Sigmoid colon (tissue), 7 donors: Measurements from ENCODE around the gene KCNQ1OT1. TPM values are rescaled to one million over a fixed set of nuclear protein-coding genes. Genes with fewer than 3 reads are reported as not detected.

Experiments used
- DNase-seq: peaks from one replicate; pipeline ENCODE4 v3.0.0-alpha.2; 2019
- H3K27ac ChIP-seq, 4 donors: fragments of 200-600 bp; sonication (generic); one replicate each; pipeline ENCODE4 v1.5.1; 2016 to 2019; ENCODE audit warnings: mild to moderate bottlenecking in 1 of 4
- H3K27me3 ChIP-seq, 3 donors: fragments of 200-600 bp; sonication (generic); one replicate each; pipeline ENCODE4 v1.5.1; 2019; ENCODE audit warnings: mild to moderate bottlenecking in 1 of 3
- H3K36me3 ChIP-seq, 4 donors: fragments of 200-600 bp; sonication (generic); one replicate each; pipeline ENCODE4 v1.5.1; 2016 to 2019
- H3K4me1 ChIP-seq, 4 donors: fragments of 200-600 bp; sonication (generic); one replicate each; pipeline ENCODE4 v1.5.1; 2017 to 2019
- H3K4me3 ChIP-seq, 4 donors: fragments of 200-600 bp; sonication (generic); one replicate each; pipeline ENCODE4 v1.5.1; 2017 to 2019; ENCODE audit warnings: mild to moderate bottlenecking in 2 of 4, moderate library complexity in 1 of 4
- H3K9me3 ChIP-seq, 4 donors: fragments of 200-600 bp in 3 of 4; sonication (generic) in 3 of 4; one replicate each; pipeline versions ENCODE4 v1.5.1 to v1.6.1; 2013 to 2019
- CTCF ChIP-seq, 4 experiments: fragments of 450-650 bp in 3 of 4; fragments of 200-600 bp in 1 of 4; IDR thresholded peaks; one replicate each; pipeline ENCODE4 v1.5.1; 2016 to 2019; ENCODE audit warnings: antibody characterized with exemption in 4 of 4, mild to moderate bottlenecking in 3 of 4, moderate library complexity in 2 of 4
- EP300 ChIP-seq, 4 donors: sonication (generic); formaldehyde crosslinking; IDR thresholded peaks; one replicate each; pipeline ENCODE4 v1.6.1; 2017; ENCODE audit warnings: antibody characterized with exemption in 4 of 4
- POLR2A ChIP-seq, 2 donors: fragments of 450-650 bp; IDR thresholded peaks; one replicate each; pipeline ENCODE4 v1.6.1; 2016; ENCODE audit warnings: antibody characterized with exemption in 2 of 2, mild to moderate bottlenecking in 2 of 2, moderate library complexity in 2 of 2
- POLR2AphosphoS5 ChIP-seq, 4 donors: sonication (generic); formaldehyde crosslinking; IDR thresholded peaks; one replicate each; pipeline ENCODE4 v1.6.1; 2017; ENCODE audit warnings: antibody characterized with exemption in 4 of 4
- WGBS, 2 donors: extraction: QIAGEN DNeasy Blood & Tissue Kit; methylation state at CpG; one replicate each; pipeline ENCODE4 v1.1.7; 2013; 5-methylcytosine and 5-hydroxymethylcytosine counted together
- intact Hi-C: fragments of 100-400 bp; cut with DNase I; formaldehyde crosslinking; loops from one replicate; pipeline ENCODE4 v1.15.1; 2023
- polyA plus RNA-seq, 3 donors: library from polyadenylated mRNA; stranded (reverse); fragments of 200-250 nt; gene quantifications; one replicate each; pipeline ENCODE4 v1.2.3, GENCODE V29; 2013
- total RNA-seq, 4 donors: library from RNA; depleted of rRNA; stranded (reverse); fragments of >200 nt; gene quantifications; one replicate each; pipeline ENCODE4 v1.1.0, GENCODE V29; 2016
- donor health status: healthy with polysubstance abuse.
- donor health status: Bipolar disorder and iron deficiency.
- donor health status: healthy.

KCNQ1OT1 gene
- total and polyA plus RNA-seq, 7 donors, result under 0.01 to 3.6 (median 0.99) TPM

DNA sequence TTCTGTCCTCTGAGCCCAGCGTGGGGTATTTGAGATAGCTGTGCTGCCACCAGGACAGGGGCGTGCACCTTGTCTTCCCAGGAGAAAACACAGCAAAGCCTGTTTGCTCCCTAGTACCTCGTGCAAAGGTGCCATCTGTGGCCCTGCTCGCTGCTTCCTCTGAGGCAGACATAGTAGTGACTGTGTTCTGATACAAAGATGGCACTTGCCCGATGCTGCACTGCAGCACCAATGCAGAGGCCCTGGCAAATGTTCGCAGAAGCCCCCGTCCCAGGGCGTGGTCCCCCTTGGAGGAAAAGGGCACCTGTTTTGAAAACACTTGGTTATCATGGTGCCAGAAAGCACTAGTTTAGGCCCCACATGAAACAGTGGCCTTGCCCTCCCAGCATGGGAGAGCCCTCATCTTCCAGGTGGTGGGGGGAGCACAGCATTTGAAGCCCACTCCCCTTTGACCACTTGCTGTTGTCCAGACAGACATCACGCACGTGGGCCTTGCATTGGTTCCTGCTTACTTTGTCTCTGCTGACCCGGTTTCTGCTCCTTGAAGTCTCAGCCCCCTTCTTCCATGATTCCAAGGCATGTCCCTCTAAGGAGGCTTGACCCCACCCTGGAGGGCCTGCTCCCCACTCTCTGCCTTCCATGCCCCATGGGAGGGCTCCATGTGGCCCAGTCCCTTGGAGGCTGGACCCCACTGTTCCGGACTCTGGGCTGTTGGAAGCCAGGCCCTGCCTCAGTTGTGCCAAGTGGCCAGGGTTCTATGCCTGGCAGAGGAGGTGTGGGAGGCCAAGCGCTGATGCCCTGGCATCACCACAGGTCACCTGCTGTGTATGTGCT is 109.4 kb downstream of the KCNQ1OT1 start:
- intact Hi-C loops, result no loop called here
- Histone ChIP-seq H3K9me3 (no peaks in the 10 kb centered on the region), H3K4me1 (peaks cover 0 to 8% (median 2%) of the 10 kb centered on the region in 4 donors), H3K27ac (no peak overlapping the region), H3K4me3 (no peak overlapping the region), H3K36me3 (no peaks in the 10 kb centered on the region), H3K27me3 (peaks cover 0 to 5% (median 0%) of the 10 kb centered on the region in 3 donors)
- 91 to 92% methylated on average over 13 of the region's 13 CpGs for WGBS, 2 donors
- no peak for DNase-seq
- TF ChIP-seq CTCF (IDR thresholded peaks at IDR 0.05) (no peak), EP300 (IDR thresholded peaks at IDR 0.05) (no peak), POLR2A (IDR thresholded peaks at IDR 0.05) (no peak), POLR2AphosphoS5 (IDR thresholded peaks at IDR 0.05) (no peak)

- Histone ChIP-seq H3K36me3 (no peaks in the 10 kb centered on the region), H3K4me3 (no peak overlapping the region), H3K9me3 (no peaks in the 10 kb centered on the region), H3K4me1 (peaks cover 0 to 8% (median 2%) of the 10 kb centered on the region in 4 donors), H3K27ac (no peak overlapping the region), H3K27me3 (peaks cover 0 to 5% (median 0%) of the 10 kb centered on the region in 3 donors)
- TF ChIP-seq POLR2A (IDR thresholded peaks at IDR 0.05), result no peak
- TF ChIP-seq POLR2AphosphoS5 (IDR thresholded peaks at IDR 0.05), result no peak
- no peak for TF ChIP-seq EP300 (IDR thresholded peaks at IDR 0.05)
- TF ChIP-seq CTCF (IDR thresholded peaks at IDR 0.05), result no peak
- 92 to 93% methylated on average over 12 of the region's 12 CpGs for WGBS, 2 donors
- intact Hi-C loops, result no loop called here
- DNase-seq, result no peak
Measured at GRCh38 chr11:2589538-2589934, 110.3 kb downstream of the KCNQ1OT1 start.

GRCh38 chr11:2588809-2589537 is 110.8 kb downstream of the KCNQ1OT1 start:
- no peak for DNase-seq
- no peak for TF ChIP-seq POLR2AphosphoS5 (IDR thresholded peaks at IDR 0.05)
- TF ChIP-seq CTCF (IDR thresholded peaks at IDR 0.05), result no peak
- TF ChIP-seq POLR2A (IDR thresholded peaks at IDR 0.05), result no peak
- TF ChIP-seq EP300 (IDR thresholded peaks at IDR 0.05), result no peak
- no peaks in the 10 kb centered on the region for H3K36me3 ChIP-seq

GRCh38 chr11:2587976-2588748 is 111.6 kb downstream of the KCNQ1OT1 start:
- H3K27me3 ChIP-seq, result peaks cover 0 to 5% (median 0%) of the 10 kb centered on the region in 3 donors
- DNase-seq, result peak; percentile 59
- TF ChIP-seq POLR2AphosphoS5 (IDR thresholded peaks at IDR 0.05), result no peak
- TF ChIP-seq EP300 (IDR thresholded peaks at IDR 0.05), result no peak
- TF ChIP-seq POLR2A (IDR thresholded peaks at IDR 0.05), result no peak
- no peak for TF ChIP-seq CTCF (IDR thresholded peaks at IDR 0.05)
- H3K4me3 ChIP-seq, result no peak overlapping the region
- peaks cover 0 to 8% (median 2%) of the 10 kb centered on the region in 4 donors for H3K4me1 ChIP-seq
- intact Hi-C loops, result no loop called here
- WGBS, 2 donors, result 89 to 92% methylated on average over 25 of the region's 25 CpGs
- no peak overlapping the region for H3K27ac ChIP-seq
- H3K9me3 ChIP-seq, result no peaks in the 10 kb centered on the region
- no peaks in the 10 kb centered on the region for H3K36me3 ChIP-seq

More at GRCh38 chr11:2588809-2589537, 110.8 kb downstream of the KCNQ1OT1 start:
- WGBS, 2 donors, result 67 to 82% methylated on average over 29 of the region's 29 CpGs
- Histone ChIP-seq H3K27me3 (peaks cover 0 to 5% (median 0%) of the 10 kb centered on the region in 3 donors), H3K4me1 (peaks cover 0 to 8% (median 2%) of the 10 kb centered on the region in 4 donors), H3K4me3 (no peak overlapping the region), H3K27ac (no peak overlapping the region), H3K9me3 (no peaks in the 10 kb centered on the region)
- intact Hi-C loops, result no loop called here
